Right lobe of liver (tissue), 4 donors: ENCODE measurements around the gene SUPT4H1.

Experiments
- POLR2A ChIP-seq: fragments of 450-650 bp; IDR thresholded peaks from one replicate; pipeline ENCODE4 v1.6.1; 2017; ENCODE audit warnings: antibody characterized with exemption, mild to moderate bottlenecking
- TF ChIP-seq, protein P1 (sequence below), 4 donors: fragments of 200-600 bp in 3 of 4; fragments of 450-650 bp in 1 of 4; IDR thresholded peaks; one replicate each; pipeline versions ENCODE4 v1.5.1 to v1.8.0; 2016 to 2022; ENCODE audit warnings: antibody characterized with exemption in 4 of 4, mild to moderate bottlenecking in 2 of 4
- donor health status: DM: no; HTN: no; CAD: no.
- donor health status: DM: no; HTN: no; CAD: no.
- donor health status: DM: no; HTN: yes; CAD: no.

DNA sequence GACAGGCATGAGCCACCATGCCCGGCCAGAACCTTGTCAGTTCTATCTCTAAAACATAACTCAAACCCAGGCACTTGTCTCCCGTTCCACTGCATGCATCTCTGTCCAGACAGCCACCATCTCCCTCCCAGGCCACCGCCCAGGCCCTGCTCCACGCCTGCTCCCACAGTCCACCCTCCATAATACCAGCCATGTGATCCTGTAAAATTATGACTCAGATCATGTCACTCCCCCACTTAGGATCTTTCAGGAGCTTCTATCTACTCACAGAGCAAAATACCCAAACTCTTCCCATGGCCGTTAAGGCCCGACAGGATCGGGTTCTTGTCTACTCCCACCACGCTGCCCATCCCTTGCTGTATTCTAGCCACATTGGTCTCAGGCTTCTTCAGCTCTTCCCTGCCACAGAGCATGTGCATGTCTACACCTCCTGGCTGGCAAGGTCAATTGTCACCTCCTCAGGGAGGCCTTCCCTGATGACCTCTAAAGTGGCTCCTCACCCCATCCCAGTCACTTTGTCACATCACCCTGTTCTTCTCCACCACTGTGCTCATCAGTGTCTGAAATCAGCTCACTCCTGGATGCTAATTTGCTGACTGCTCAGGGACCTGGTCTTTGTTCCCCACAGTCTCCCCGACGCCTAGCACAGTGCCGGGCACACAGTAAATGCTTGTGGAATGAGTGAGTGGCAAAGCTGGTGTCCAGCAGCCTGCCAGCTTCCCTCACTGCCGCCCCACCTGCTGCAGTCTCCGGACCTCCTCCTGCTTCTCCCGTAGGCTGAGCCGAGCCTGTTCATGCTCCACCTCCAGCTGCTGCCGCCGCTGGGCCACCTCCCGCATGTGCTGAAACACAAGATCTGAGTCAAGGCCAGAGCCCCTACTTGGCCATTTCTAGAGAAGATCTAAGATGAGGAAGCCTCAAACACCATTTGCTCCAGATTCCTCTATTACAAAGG is 30.2 kb downstream of the SUPT4H1 start:
- TF ChIP-seq, protein P1, sequence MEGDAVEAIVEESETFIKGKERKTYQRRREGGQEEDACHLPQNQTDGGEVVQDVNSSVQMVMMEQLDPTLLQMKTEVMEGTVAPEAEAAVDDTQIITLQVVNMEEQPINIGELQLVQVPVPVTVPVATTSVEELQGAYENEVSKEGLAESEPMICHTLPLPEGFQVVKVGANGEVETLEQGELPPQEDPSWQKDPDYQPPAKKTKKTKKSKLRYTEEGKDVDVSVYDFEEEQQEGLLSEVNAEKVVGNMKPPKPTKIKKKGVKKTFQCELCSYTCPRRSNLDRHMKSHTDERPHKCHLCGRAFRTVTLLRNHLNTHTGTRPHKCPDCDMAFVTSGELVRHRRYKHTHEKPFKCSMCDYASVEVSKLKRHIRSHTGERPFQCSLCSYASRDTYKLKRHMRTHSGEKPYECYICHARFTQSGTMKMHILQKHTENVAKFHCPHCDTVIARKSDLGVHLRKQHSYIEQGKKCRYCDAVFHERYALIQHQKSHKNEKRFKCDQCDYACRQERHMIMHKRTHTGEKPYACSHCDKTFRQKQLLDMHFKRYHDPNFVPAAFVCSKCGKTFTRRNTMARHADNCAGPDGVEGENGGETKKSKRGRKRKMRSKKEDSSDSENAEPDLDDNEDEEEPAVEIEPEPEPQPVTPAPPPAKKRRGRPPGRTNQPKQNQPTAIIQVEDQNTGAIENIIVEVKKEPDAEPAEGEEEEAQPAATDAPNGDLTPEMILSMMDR (IDR thresholded peaks at IDR 0.05), result no peak
- no peak for TF ChIP-seq POLR2A
